ENCODE data around the gene KSR2.
"Not testable (repeated sequence)": the region's sequence is repeated elsewhere in the genome, so short reads cannot be mapped to it uniquely, and the experiment has no call there.

The KSR2 gene

GRCh38 chr12:117646520-117646919 is 322.3 kb downstream of the KSR2 start:
- no peak for DNase-seq (ENCODE audit: low read depth in 2 of 3, low spot score in 2 of 3)

- no peak for DNase-seq (ENCODE audit: low read depth in 2 of 3, low spot score in 2 of 3)
Observed at GRCh38 chr12:117645473-117645872, 323.3 kb downstream of the KSR2 start.

GRCh38 chr12:117643971-117644370 is 324.8 kb downstream of the KSR2 start:
- DNase-seq (ENCODE audit: low read depth in 2 of 3, low spot score in 2 of 3) = no peak

GRCh38 chr12:117641885-117642284 is 326.9 kb downstream of the KSR2 start:
- DNase-seq (ENCODE audit: low read depth in 2 of 3, low spot score in 2 of 3) = no peak

GRCh38 chr12:117640511-117640910 is 328.3 kb downstream of the KSR2 start:
- no peak for DNase-seq (ENCODE audit: low read depth in 2 of 3, low spot score in 2 of 3)

GRCh38 chr12:117629454-117629853 is 339.3 kb downstream of the KSR2 start:
- no peak for DNase-seq (ENCODE audit: low read depth in 2 of 3, low spot score in 2 of 3)

- not testable (repeated sequence) for DNase-seq (ENCODE audit: low read depth in 2 of 3, low spot score in 2 of 3)
Observed at GRCh38 chr12:117628711-117629110, 340.1 kb downstream of the KSR2 start.

- DNase-seq (ENCODE audit: low read depth in 2 of 3, low spot score in 2 of 3) = no peak
Observed at GRCh38 chr12:117622741-117623140, 346.0 kb downstream of the KSR2 start.

GRCh38 chr12:117622087-117622486 is 346.7 kb downstream of the KSR2 start:
- DNase-seq (ENCODE audit: low read depth in 2 of 3, low spot score in 2 of 3) = no peak

GRCh38 chr12:117607778-117608177 is 361.0 kb downstream of the KSR2 start:
- no peak for DNase-seq (ENCODE audit: low read depth in 2 of 3, low spot score in 2 of 3)

GRCh38 chr12:117606945-117607344 is 361.8 kb downstream of the KSR2 start:
- DNase-seq (ENCODE audit: low read depth in 2 of 3, low spot score in 2 of 3) = no peak

GRCh38 chr12:117606024-117606423 is 362.8 kb downstream of the KSR2 start:
- DNase-seq (ENCODE audit: low read depth in 2 of 3, low spot score in 2 of 3) = no peak

- no peak for DNase-seq (ENCODE audit: low read depth in 2 of 3, low spot score in 2 of 3)
Observed at GRCh38 chr12:117603316-117604113, 365.3 kb downstream of the KSR2 start.

GRCh38 chr12:117599849-117600248 is 368.9 kb downstream of the KSR2 start:
- DNase-seq (ENCODE audit: low read depth in 2 of 3, low spot score in 2 of 3) = no peak

GRCh38 chr12:117596968-117597367 is 371.8 kb downstream of the KSR2 start:
- DNase-seq (ENCODE audit: low read depth in 2 of 3, low spot score in 2 of 3) = no peak

GRCh38 chr12:117595751-117596150 is 373.0 kb downstream of the KSR2 start:
- DNase-seq (ENCODE audit: low read depth in 2 of 3, low spot score in 2 of 3) = no peak

GRCh38 chr12:117594481-117594880 is 374.3 kb downstream of the KSR2 start:
- DNase-seq (ENCODE audit: low read depth in 2 of 3, low spot score in 2 of 3) = no peak

GRCh38 chr12:117593815-117594400 is 374.9 kb downstream of the KSR2 start:
- no peak for DNase-seq (ENCODE audit: low read depth in 2 of 3, low spot score in 2 of 3)

GRCh38 chr12:117592588-117593305 is 376.0 kb downstream of the KSR2 start:
- no peak for DNase-seq (ENCODE audit: low read depth in 2 of 3, low spot score in 2 of 3)

GRCh38 chr12:117590999-117591398 is 377.8 kb downstream of the KSR2 start:
- no peak for DNase-seq (ENCODE audit: low read depth in 2 of 3, low spot score in 2 of 3)

GRCh38 chr12:117590386-117590785 is 378.4 kb downstream of the KSR2 start:
- DNase-seq (ENCODE audit: low read depth in 2 of 3, low spot score in 2 of 3) = no peak

GRCh38 chr12:117589021-117589420 is 379.8 kb downstream of the KSR2 start:
- no peak for DNase-seq (ENCODE audit: low read depth in 2 of 3, low spot score in 2 of 3)
